HepG2 (cell line): ENCODE measurements around the gene NOL12. TPM values are rescaled to one million over a fixed set of nuclear protein-coding genes. Genes with fewer than 3 reads are reported as not detected.

Experiments used
- ARHGAP35 ChIP-seq: sonication (generic); formaldehyde crosslinking; IDR thresholded peaks from 2 replicates; pipeline ENCODE4 v1.9.0; 2022; ENCODE audit warnings: mild to moderate bottlenecking, inconsistent platforms, moderate library complexity, missing genetic modification reagents, borderline replicate concordance
- ASH2L ChIP-seq: fragments of 300-600, 200-600 bp; sonication (generic); IDR thresholded peaks from 2 replicates; pipeline ENCODE4 v1.7.0; 2017; ENCODE audit warnings: low read depth, mild to moderate bottlenecking, moderate library complexity, mixed read lengths, low read length; ENCODE audit not compliant: insufficient read length
- E2F2 ChIP-seq: sonication (generic); formaldehyde crosslinking; IDR thresholded peaks from 2 replicates; pipeline ENCODE4 v1.4.0; 2020; ENCODE audit warnings: missing genetic modification reagents, borderline replicate concordance
- HNF4A ChIP-seq: sonication (generic); formaldehyde crosslinking; IDR thresholded peaks from 2 replicates; pipeline ENCODE4 v1.4.0; 2020; ENCODE audit warnings: missing genetic modification reagents
- KDM1A ChIP-seq: IDR thresholded peaks from 2 replicates; pipeline ENCODE4 v1.6.1; 2016; ENCODE audit warnings: missing compliant biosample characterization
- KDM5A ChIP-seq: fragments of 200-600 bp; sonication (generic); IDR thresholded peaks from 2 replicates; pipeline ENCODE4 v1.7.0; 2018; ENCODE audit warnings: antibody characterized with exemption, mild to moderate bottlenecking, low read length, borderline replicate concordance
- NFKB2 ChIP-seq: sonication (generic); formaldehyde crosslinking; IDR thresholded peaks from 2 replicates; pipeline ENCODE4 v1.4.0; 2020; ENCODE audit warnings: missing genetic modification reagents, borderline replicate concordance
- RAD21 ChIP-seq: fragments of 450-650 bp; formaldehyde crosslinking; IDR thresholded peaks from 2 replicates; pipeline ENCODE4 v1.5.0; 2020; ENCODE audit warnings: mild to moderate bottlenecking
- TP53 ChIP-seq: sonication (generic); formaldehyde crosslinking; conservative IDR thresholded peaks from 2 replicates; pipeline ENCODE4 v1.4.0; 2020; ENCODE audit warnings: missing genetic modification reagents
- ZFX ChIP-seq: sonication (generic); formaldehyde crosslinking; IDR thresholded peaks from 2 replicates; pipeline ENCODE4 v1.4.0; 2020; ENCODE audit warnings: mild to moderate bottlenecking, low read depth, missing genetic modification reagents, moderate library complexity
- ZMYM4 ChIP-seq: sonication (generic); formaldehyde crosslinking; IDR thresholded peaks from 2 replicates; pipeline ENCODE4 v1.8.1; 2023; ENCODE audit warnings: mild to moderate bottlenecking, missing genetic modification reagents
- ZNF292 ChIP-seq: sonication (generic); formaldehyde crosslinking; IDR thresholded peaks from 2 replicates; pipeline ENCODE4 v1.8.1; 2022; ENCODE audit warnings: mild to moderate bottlenecking, low read depth, missing genetic modification reagents, borderline replicate concordance
- ZNF343 ChIP-seq: sonication (generic); formaldehyde crosslinking; IDR thresholded peaks from 2 replicates; pipeline ENCODE4 v1.4.0; 2020; ENCODE audit warnings: mild to moderate bottlenecking, missing genetic modification reagents
- ZNF619 ChIP-seq: sonication (generic); formaldehyde crosslinking; IDR thresholded peaks from 2 replicates; pipeline ENCODE4 v1.4.0; 2020; ENCODE audit warnings: mild to moderate bottlenecking, missing genetic modification reagents
- ZSCAN21 ChIP-seq: sonication (generic); formaldehyde crosslinking; IDR thresholded peaks from 2 replicates; pipeline ENCODE4 v1.8.0; 2022; ENCODE audit warnings: mild to moderate bottlenecking, missing genetic modification reagents, moderate library complexity, borderline replicate concordance
- polyA plus RNA-seq, 8 experiments: library from polyadenylated mRNA; depleted of rRNA in 3 of 8; stranded (reverse) in 7 of 8; unstranded in 1 of 8; fragments of >200 nt; fragmentation: Illumina TruSeq in 4 of 8; extraction: Trizol in 4 of 8; gene quantifications; 2 replicates each; pipeline versions ENCODE4 v1.2.1 to v1.2.3, GENCODE V29; 2011 to 2016; ENCODE audit warnings: low read depth in 4 of 8, missing spikeins in 1 of 8, mixed read lengths in 1 of 8; ENCODE audit not compliant: insufficient read depth in 1 of 8
- total RNA-seq, 5 experiments: library from RNA; depleted of rRNA; stranded (reverse); fragments of >200 nt; fragmentation: Illumina TruSeq; extraction: Trizol; gene quantifications; 2 replicates each; pipeline ENCODE4 v1.2.3, GENCODE V29; 2016; ENCODE audit warnings: low read depth in 1 of 5
- TF ChIP-seq, protein P1 (sequence below): sonication (generic); formaldehyde crosslinking; IDR thresholded peaks from 2 replicates; pipeline ENCODE4 v1.5.0; 2020; ENCODE audit warnings: missing genetic modification reagents
- TF ChIP-seq, protein P2 (sequence below): sonication (generic); formaldehyde crosslinking; IDR thresholded peaks from 2 replicates; pipeline ENCODE4 v1.5.0; 2020; ENCODE audit warnings: mild to moderate bottlenecking, missing genetic modification reagents, borderline replicate concordance
- TF ChIP-seq, protein P3 (sequence below): sonication (generic); formaldehyde crosslinking; IDR thresholded peaks from 2 replicates; pipeline ENCODE4 v1.5.0; 2020; ENCODE audit warnings: missing genetic modification reagents, mild to moderate bottlenecking, borderline replicate concordance

The NOL12 gene
- total and polyA plus RNA-seq, 2 of the 13 experiments (the other 11 are each of a cell fraction or from before 2014, with no cell fraction given), result 14.3 to 31.4 TPM

DNA sequence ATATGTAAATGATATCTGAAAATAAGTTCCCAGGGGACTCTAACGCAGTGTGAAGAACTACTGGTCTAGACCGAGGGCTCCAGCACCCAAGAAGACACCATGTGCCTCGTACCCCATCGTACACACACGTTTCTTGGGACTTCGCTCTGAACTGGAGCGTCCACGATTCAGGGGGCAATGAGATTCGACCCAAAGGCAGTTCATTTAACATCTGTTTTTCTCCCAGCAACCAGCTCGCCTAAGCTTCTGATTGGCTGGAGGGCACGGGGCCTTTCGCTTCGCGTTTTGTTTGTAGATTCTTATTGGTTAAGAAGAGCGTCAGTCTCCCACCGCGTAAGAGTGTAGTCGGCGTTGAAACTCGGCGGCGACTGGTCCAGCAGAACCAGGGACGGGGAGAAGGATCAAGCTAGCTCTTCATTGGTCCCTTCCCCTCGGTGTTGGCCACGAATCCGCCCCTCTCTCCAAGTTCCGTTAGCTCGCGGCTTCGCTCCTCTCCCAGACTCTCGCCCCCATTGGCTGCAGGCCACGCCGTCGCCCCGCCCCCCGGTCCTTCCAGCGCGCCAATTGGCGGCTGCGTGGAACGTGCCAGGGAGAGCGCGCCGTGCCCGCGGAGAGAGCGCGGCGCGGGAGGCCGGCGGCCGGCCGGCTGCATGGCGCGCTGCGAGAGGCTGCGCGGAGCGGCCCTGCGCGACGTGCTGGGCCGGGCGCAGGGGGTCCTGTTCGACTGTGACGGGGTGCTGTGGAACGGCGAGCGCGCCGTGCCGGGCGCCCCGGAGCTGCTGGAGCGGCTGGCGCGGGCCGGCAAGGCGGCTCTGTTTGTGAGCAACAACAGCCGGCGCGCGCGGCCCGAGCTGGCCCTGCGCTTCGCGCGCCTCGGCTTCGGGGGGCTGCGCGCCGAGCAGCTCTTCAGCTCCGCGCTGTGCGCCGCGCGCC is 27.7 kb upstream of the NOL12 start, which contains the start of gene PDXP (continued):
- TF ChIP-seq, protein P1, sequence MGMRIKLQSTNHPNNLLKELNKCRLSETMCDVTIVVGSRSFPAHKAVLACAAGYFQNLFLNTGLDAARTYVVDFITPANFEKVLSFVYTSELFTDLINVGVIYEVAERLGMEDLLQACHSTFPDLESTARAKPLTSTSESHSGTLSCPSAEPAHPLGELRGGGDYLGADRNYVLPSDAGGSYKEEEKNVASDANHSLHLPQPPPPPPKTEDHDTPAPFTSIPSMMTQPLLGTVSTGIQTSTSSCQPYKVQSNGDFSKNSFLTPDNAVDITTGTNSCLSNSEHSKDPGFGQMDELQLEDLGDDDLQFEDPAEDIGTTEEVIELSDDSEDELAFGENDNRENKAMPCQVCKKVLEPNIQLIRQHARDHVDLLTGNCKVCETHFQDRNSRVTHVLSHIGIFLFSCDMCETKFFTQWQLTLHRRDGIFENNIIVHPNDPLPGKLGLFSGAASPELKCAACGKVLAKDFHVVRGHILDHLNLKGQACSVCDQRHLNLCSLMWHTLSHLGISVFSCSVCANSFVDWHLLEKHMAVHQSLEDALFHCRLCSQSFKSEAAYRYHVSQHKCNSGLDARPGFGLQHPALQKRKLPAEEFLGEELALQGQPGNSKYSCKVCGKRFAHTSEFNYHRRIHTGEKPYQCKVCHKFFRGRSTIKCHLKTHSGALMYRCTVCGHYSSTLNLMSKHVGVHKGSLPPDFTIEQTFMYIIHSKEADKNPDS (CRISPR knock-in tag), result no peak
- TF ChIP-seq NFKB2 (CRISPR knock-in tag), result no peak
- TF ChIP-seq, protein P2, sequence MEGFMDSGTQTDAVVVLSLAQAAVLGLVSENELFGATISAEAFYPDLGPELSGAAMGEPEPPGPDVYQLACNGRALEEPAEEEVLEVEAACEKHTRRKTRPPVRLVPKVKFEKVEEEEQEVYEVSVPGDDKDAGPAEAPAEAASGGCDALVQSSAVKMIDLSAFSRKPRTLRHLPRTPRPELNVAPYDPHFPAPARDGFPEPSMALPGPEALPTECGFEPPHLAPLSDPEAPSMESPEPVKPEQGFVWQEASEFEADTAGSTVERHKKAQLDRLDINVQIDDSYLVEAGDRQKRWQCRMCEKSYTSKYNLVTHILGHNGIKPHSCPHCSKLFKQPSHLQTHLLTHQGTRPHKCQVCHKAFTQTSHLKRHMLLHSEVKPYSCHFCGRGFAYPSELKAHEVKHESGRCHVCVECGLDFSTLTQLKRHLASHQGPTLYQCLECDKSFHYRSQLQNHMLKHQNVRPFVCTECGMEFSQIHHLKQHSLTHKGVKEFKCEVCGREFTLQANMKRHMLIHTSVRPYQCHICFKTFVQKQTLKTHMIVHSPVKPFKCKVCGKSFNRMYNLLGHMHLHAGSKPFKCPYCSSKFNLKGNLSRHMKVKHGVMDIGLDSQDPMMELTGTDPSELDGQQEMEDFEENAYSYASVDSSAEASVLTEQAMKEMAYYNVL (CRISPR knock-in tag), result no peak; the same call in 1 of the 2 replicates
- TF ChIP-seq RAD21 (CRISPR knock-in tag), result peak; percentile 55
- TF ChIP-seq ZNF343, result 0 out of 2 replicates have a peak, but pooled peaks have one; percentile 15
- TF ChIP-seq E2F2 (CRISPR knock-in tag), result peak; percentile 21; the same call in 1 of the 2 replicates
- peak; percentile 69; the same call in 1 of the 2 replicates for TF ChIP-seq KDM5A
- TF ChIP-seq TP53 (CRISPR knock-in tag), result no peak
- TF ChIP-seq, protein P3, sequence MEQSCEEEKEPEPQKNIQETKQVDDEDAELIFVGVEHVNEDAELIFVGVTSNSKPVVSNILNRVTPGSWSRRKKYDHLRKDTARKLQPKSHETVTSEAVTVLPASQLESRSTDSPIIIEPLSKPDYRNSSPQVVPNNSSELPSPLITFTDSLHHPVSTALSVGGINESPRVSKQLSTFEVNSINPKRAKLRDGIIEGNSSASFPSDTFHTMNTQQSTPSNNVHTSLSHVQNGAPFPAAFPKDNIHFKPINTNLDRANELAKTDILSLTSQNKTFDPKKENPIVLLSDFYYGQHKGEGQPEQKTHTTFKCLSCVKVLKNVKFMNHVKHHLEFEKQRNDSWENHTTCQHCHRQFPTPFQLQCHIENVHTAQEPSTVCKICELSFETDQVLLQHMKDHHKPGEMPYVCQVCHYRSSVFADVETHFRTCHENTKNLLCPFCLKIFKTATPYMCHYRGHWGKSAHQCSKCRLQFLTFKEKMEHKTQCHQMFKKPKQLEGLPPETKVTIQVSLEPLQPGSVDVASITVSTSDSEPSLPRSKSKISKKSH (CRISPR knock-in tag), result no peak
- no peak for TF ChIP-seq ZNF619 (CRISPR knock-in tag)
- TF ChIP-seq ASH2L, result no peak
- TF ChIP-seq HNF4A (CRISPR knock-in tag), result no peak
- no peak; the same call in 1 of the 2 replicates for TF ChIP-seq ZSCAN21
- no peak for TF ChIP-seq ARHGAP35 (CRISPR knock-in tag)
- TF ChIP-seq ZMYM4 (CRISPR knock-in tag), result 0 out of 2 replicates have a peak, but pooled peaks have one; percentile 18
- TF ChIP-seq ZNF292, result no peak
- no peak for TF ChIP-seq KDM1A (CRISPR knock-in tag)
- TF ChIP-seq ZFX (CRISPR knock-in tag), result no peak
